ENCODE measurements around the gene PHF21A.

GRCh38 chr11:46075168-46075567 lies 46.1 kb downstream of the PHF21A start:
- no peak for TF ChIP-seq CTCF (IDR thresholded peaks at IDR 0.05; ENCODE audit: insufficient read depth, low read length, poor library complexity, severe bottlenecking)
- no peak for TF ChIP-seq EZH2phosphoT487 (conservative IDR thresholded peaks at IDR 0.05; ENCODE audit: low read length)
